NCI-H2107 (cell line): Measurements from ENCODE around the gene MYLK.

Experiments
- DNase-seq: peaks from one replicate; lab custom pipeline; 2025; lab: John Stamatoyannopoulos, UW

The MYLK gene

GRCh38 chr3:123642182-123642956 is 241.8 kb downstream of the MYLK start:
- peak; percentile 36 for DNase-seq

DNA sequence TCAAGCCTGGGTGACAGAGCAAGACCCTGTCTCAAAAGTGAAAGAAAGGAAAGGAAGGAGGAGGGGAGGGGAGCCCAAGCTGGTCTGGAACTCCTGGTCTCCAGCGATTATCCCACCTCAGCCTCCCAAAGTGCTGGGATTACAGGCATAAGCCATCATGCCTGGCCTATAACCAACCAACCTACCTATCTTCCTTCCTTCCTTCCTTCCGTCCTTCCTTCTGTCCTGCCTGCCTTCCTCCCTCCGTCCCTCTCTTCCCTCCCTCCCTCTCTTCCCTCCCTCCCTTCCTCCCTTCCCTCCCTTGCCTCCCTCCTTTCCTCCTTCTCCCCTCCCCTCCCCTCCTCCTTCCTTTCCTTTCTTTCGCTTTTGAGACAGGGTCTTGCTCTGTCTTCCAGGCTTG is 242.6 kb downstream of the MYLK start:
- no peak for DNase-seq

- DNase-seq, result no peak
These were observed 243.2 kb downstream of the MYLK start for GRCh38 chr3:123640740-123641462.

GRCh38 chr3:123640311-123640710 is 243.8 kb downstream of the MYLK start:
- no peak for DNase-seq

DNA sequence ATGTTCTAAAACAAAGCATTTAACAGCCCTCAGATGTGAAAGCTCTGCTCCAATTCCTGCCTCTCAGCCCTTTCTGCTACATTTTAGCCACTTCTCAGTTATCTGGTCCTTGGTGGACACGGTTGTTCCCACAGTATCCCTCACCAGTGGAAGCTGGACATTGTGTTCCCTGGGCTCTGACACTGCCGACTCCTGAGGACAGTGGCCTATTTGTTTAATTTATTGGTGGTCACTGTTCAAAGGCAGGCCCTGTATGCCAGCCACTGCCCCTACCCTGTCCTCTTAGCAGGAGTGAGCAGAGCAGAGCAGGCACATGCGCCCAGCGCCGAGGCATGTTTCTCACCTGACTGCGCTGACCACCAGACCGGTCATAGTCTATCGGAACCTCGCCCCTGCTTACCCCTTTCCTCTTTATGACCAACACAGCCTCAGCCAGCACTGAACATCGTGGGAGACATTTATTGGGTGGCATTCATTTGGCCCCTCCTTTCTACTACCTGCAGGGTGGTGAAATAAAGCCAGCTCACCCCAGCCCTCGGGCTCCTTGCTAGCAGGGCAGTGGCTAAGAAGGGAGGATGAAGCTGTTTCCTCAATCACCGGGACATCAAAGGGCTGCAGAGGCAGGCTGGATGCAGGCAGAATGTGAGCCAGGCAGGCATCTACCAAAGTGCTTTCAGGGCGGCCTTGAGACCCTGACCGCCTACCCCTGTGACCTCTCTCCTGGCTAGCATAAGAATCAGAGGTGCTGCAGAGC is 245.0 kb downstream of the MYLK start:
- DNase-seq, result no peak

GRCh38 chr3:123637841-123638240 is 246.3 kb downstream of the MYLK start:
- no peak for DNase-seq

GRCh38 chr3:123637131-123637530 is 247.0 kb downstream of the MYLK start:
- DNase-seq, result no peak

DNA sequence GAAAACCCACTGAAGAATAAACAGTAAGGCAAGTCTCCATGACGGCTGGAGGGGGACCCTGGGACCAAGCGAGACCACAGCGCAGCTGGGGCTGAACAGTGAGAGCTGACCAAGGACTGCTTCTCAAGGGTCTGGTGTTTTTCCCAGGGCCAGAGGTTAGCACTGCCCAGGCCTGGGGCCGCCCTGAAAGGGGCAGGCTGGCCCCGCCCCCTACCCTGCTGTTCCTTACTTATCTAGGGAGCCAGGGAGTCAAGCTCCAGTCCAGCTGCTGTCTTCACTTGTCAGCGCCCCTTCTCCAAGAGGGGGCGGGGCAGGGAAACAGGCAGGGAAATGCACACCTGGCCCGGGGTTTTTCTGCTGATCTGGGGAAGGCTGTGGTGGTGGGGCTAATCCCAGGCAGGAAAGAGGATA is 247.7 kb downstream of the MYLK start:
- peak; percentile 35 for DNase-seq

DNA sequence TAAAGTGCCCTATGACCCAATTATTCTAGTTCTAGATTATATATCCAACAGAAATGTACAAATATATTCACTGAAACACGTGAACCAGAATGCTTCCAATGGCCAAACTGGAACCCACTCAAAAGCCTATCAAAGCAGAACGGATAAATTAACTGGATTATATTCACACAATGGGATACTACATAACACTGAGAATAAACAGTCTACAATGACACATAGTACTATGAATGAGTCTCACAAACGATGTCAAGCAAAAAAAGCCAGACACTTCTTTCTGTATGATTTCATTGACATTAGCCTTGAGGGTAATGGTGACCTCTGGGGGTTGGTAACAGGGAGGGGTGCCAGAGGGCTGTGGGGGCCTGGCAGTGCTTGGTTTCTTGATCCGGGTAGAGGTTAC is 248.4 kb downstream of the MYLK start:
- no peak for DNase-seq

- peak; percentile 72 for DNase-seq
These were observed 248.9 kb downstream of the MYLK start for GRCh38 chr3:123635217-123635616.

DNA sequence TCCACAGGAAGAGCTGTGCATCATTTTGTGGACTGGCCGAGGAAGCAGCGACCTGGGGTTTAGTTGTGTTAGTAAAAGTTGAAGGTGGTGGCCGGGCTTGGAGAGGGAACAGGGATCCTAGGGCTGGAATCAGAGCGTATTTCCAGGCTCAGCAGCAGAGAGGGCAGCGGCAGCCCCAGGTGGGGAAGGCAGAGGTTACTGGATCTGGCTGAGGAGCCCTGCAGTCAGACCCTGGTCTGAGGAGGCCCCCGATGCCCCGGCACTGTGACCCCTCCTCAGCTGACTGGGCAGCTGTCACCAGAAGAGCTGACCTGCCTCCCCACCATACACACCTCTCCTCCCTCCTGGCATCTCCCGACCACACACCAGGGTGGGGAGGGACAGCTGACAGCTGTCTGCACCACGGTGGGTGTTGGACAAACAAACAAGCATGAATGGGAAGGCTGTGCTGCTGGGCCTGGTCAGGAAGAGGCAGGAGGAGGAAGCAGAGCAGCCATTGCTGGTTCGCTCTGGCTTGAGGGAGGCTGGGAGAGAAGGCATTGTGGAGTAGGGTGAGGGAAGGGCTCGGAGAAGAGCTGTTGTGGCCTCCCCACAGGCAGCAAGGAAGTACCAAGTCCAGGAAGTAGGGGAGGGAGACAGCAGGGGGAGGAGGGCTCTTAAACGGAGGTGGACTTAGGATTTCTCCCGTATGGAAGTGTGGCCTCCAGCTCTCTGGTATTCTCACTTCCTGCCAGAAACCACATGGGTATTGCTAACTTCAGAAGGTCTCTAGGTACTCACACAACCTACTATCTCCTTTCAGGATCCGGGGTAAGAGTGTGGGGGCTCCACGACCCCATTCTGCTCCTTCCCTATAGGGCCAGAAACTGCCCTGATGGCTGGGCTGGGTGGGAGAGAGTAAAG is 249.7 kb downstream of the MYLK start:
- DNase-seq, result no peak

GRCh38 chr3:123633530-123633929 is 250.6 kb downstream of the MYLK start:
- DNase-seq, result no peak

GRCh38 chr3:123632161-123632655 is 251.9 kb downstream of the MYLK start:
- no peak for DNase-seq

DNA sequence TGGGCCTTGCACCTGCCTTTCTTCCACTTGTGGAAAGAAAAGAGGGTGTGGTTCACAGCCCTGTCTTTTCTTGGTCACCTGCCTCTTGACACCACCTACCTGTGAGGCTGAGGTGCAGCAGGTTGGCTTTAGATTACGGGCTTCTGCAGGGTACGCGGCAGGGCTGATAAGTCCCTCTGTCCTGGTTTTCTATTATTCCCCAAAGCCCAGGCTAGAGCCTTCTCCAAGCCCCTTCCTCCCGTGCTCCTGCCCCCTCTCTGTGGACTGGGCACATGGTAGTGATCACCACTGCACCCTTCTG is 254.4 kb downstream of the MYLK start:
- DNase-seq, result no peak

DNA sequence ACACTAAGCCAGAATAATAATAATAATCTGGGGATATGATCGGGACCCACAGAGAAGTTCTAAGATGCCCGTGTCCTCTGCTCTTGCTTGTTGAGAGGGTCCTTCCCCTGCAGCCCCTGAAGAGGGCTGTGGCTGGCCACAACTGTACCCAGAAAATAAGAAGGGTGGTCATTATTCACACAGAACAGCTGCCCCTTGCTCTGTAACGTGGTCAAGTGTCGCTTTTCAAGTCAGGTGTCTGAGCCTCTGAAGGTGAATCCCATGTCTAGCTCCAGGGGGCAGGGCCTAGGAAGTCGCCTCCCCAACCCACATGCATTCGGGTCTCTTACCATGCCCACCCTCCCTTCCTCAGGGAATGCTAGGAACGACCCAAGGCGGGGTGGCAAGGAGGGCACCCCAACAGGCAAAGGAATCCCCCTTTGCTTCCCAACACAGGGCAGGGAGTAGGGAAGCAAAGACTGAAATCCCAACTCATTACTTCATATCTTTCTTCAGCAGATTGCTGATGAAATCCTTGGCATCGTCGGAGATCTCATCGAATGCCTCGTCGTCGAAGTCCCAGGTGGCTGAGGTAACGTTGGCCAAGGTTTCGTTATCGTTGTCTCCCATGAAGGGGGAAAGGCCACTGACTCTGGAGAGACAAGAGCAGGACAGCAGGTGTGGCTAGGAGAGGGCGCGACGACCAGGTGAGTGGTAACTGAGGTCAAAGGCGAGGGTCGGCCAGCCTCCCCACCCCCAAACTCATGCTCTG is 255.0 kb downstream of the MYLK start:
- no peak for DNase-seq

DNA sequence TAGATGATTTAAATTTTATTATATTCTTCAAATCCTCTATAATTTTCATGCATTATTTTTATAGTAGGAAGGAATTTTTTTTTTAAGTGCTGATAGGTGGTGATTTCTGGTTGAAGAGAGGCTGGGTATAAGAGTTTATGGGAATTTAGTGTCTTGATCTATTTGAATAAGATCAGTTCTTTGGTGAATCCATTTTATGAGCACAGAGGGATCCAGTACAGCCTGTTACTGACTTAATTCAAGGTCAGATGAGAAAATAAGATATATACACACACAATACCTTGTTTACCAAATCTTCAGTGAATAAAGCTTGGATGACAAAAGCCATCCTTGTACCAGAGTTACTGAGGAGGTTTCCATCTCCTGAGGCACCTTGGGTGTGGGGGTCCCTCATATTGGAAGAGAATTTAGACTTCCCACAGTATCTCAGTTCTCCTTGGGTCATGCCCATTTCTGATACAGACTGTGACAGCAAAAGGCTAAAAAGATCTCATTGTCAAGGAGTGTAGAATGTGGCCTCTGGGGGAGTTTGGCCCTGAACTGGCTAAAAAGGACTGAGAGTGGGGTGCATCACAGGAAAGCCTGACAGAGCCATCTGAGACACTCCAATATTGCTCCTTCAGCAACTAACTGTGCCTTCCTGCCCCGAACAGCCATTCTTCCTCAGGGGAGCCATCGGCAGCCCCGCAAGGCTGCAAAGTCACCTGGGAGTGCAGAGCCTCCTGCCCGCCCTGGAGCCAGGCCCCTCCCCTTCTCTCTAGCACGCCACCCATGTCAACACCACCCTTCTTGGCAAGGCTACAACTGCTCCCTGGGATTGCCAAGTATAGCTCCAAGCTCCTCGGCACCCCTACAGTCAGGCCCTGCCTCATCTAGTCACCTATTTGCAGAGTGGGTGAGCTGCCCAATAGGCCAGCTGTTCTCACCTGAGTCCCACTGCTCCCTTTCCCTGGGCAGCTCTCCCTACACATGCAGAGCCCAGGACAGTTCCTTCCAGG is 256.2 kb downstream of the MYLK start:
- no peak for DNase-seq

- no peak for DNase-seq
These were observed 257.3 kb downstream of the MYLK start for GRCh38 chr3:123626881-123627280.

- no peak for DNase-seq
These were observed 259.8 kb downstream of the MYLK start for GRCh38 chr3:123624302-123624701.

DNA sequence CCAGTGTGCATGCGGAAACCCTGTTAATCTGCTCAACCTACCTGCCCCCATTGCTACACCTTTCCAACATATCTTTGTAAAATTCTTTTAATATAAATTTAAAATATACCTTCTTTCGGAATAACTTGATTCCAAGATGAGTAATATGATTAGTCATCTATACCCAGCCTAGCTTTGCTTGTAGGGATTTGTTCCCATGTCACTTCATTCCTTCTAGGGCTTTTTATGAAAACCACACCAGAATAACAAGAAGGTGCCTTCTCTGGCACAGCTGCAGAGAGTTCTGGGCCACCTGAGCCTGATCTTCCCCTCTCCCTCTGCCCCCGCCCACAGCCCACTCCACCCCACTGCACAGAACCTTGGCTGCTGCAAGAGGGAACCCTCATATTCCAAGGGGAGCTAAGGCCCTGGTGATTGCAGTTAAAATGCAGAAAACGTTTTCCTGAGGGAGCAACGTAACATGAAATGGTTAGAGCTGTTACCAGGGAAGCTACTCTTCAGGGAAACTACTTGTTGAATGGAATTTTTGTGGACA is 260.7 kb downstream of the MYLK start:
- DNase-seq, result no peak

- DNase-seq, result no peak
These were observed 261.4 kb downstream of the MYLK start for GRCh38 chr3:123622766-123623165.
